ENCODE results near the gene LRRC25.

- TF ChIP-seq POLR2A (IDR thresholded peaks at IDR 0.05) (no peak), CTCF (IDR thresholded peaks at IDR 0.05) (no peak), POLR2AphosphoS5 (IDR thresholded peaks at IDR 0.05; ENCODE audit: insufficient read depth in 1 of 2, low read depth in 1 of 2) (no peak)
These were observed 30.9 kb upstream of the LRRC25 start for GRCh38 chr19:18428173-18428786.
